KMS-11 (cell line): ENCODE measurements around the gene MX1.

ENCODE experiments used
- H2AFZ ChIP-seq: fragments of 200-600 bp; sonication (generic); 2 replicates; pipeline ENCODE4 v1.6.1; 2016; ENCODE audit warnings: antibody characterized with exemption, mixed run types, low read depth
- H3K27ac ChIP-seq: fragments of 200-600 bp; sonication (generic); 2 replicates; pipeline ENCODE4 v1.6.1; 2016; ENCODE audit warnings: mild to moderate bottlenecking, mixed run types
- H3K27me3 ChIP-seq: fragments of 200-600 bp; sonication (generic); 2 replicates; pipeline ENCODE4 v1.6.1; 2017; ENCODE audit warnings: mild to moderate bottlenecking, low read depth, mixed run types, moderate library complexity; ENCODE audit not compliant: insufficient read depth
- H3K36me3 ChIP-seq: fragments of 200-600 bp; sonication (generic); 2 replicates; pipeline ENCODE4 v1.6.1; 2017; ENCODE audit warnings: mild to moderate bottlenecking, mixed run types; ENCODE audit not compliant: insufficient read depth
- H3K4me1 ChIP-seq: fragments of 200-600 bp; sonication (generic); 2 replicates; pipeline ENCODE4 v1.6.1; 2016; ENCODE audit warnings: mild to moderate bottlenecking, low read depth, mixed run types; ENCODE audit not compliant: poor library complexity, severe bottlenecking
- H3K4me2 ChIP-seq: fragments of 200-600 bp; sonication (generic); 2 replicates; pipeline ENCODE4 v1.7.0; 2016; ENCODE audit warnings: mild to moderate bottlenecking, mixed run types
- H3K4me3 ChIP-seq: fragments of 200-600 bp; sonication (generic); IDR thresholded peaks from 2 replicates; pipeline ENCODE4 v1.6.1; 2017; ENCODE audit warnings: low read depth, low read length, mixed read lengths; ENCODE audit not compliant: insufficient read depth
- H3K79me2 ChIP-seq: fragments of 200-600 bp; sonication (generic); 2 replicates; pipeline ENCODE4 v1.6.1; 2016; ENCODE audit warnings: low read depth, mixed run types; ENCODE audit not compliant: insufficient read depth
- H3K9ac ChIP-seq: fragments of 200-600 bp; sonication (generic); 2 replicates; pipeline ENCODE4 v1.6.1; 2016; ENCODE audit warnings: mild to moderate bottlenecking, mixed run types
- H4K20me1 ChIP-seq: fragments of 200-600 bp; sonication (generic); 2 replicates; pipeline ENCODE4 v1.6.1; 2016; ENCODE audit warnings: mild to moderate bottlenecking, mixed run types; ENCODE audit not compliant: insufficient read depth
- TF ChIP-seq, protein P1 (sequence below): fragments of 200-600 bp; sonication (generic); conservative IDR thresholded peaks from 2 replicates; pipeline ENCODE4 v1.6.1; 2017; ENCODE audit warnings: low read depth, mild to moderate bottlenecking, antibody characterized with exemption, low read length, moderate library complexity, mixed read lengths

MX1 gene

DNA sequence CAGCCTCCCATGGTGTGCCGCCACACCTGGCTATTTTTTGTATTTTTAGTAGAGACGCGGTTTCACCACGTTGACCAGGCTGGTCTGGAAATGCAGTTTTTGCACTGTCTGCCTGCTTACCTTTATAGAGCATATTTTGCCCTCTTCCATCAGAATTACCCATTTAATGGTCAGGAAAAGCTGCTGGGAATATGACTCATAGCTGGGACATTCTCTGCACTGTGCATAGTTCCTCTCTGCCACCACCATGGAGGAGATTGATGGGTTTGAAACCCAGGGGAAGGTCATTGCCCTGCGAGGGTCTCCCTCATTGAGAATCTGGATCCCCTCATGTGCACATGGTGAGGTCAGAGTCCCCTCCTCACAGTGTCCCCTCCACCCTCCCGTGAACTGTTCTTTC, 32.1 kb downstream of the MX1 start:
- no peaks in the 10 kb centered on the region for H4K20me1 ChIP-seq
- H3K27me3 ChIP-seq: no peaks in the 10 kb centered on the region
- no peaks in the 10 kb centered on the region for H3K36me3 ChIP-seq
- no peak overlapping the region for H3K9ac ChIP-seq
- H3K27ac ChIP-seq: no peak overlapping the region
- TF ChIP-seq, protein P1, sequence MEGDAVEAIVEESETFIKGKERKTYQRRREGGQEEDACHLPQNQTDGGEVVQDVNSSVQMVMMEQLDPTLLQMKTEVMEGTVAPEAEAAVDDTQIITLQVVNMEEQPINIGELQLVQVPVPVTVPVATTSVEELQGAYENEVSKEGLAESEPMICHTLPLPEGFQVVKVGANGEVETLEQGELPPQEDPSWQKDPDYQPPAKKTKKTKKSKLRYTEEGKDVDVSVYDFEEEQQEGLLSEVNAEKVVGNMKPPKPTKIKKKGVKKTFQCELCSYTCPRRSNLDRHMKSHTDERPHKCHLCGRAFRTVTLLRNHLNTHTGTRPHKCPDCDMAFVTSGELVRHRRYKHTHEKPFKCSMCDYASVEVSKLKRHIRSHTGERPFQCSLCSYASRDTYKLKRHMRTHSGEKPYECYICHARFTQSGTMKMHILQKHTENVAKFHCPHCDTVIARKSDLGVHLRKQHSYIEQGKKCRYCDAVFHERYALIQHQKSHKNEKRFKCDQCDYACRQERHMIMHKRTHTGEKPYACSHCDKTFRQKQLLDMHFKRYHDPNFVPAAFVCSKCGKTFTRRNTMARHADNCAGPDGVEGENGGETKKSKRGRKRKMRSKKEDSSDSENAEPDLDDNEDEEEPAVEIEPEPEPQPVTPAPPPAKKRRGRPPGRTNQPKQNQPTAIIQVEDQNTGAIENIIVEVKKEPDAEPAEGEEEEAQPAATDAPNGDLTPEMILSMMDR: no peak
- no peaks in the 10 kb centered on the region for H3K4me1 ChIP-seq
- no peak overlapping the region for H3K4me2 ChIP-seq
- H3K79me2 ChIP-seq: no peaks in the 10 kb centered on the region
- no peak overlapping the region for H3K4me3 ChIP-seq
- no peak overlapping the region for H2AFZ ChIP-seq

DNA sequence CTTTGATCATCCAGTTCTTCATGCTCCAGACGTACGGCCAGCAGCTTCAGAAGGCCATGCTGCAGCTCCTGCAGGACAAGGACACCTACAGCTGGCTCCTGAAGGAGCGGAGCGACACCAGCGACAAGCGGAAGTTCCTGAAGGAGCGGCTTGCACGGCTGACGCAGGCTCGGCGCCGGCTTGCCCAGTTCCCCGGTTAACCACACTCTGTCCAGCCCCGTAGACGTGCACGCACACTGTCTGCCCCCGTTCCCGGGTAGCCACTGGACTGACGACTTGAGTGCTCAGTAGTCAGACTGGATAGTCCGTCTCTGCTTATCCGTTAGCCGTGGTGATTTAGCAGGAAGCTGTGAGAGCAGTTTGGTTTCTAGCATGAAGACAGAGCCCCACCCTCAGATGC, 32.5 kb downstream of the MX1 start:
- H2AFZ ChIP-seq: no peak overlapping the region
- no peaks in the 10 kb centered on the region for H4K20me1 ChIP-seq
- H3K27ac ChIP-seq: no peak overlapping the region
- no peak overlapping the region for H3K4me2 ChIP-seq
- TF ChIP-seq, protein P1: no peak
- H3K36me3 ChIP-seq: no peaks in the 10 kb centered on the region
- H3K9ac ChIP-seq: no peak overlapping the region
- no peaks in the 10 kb centered on the region for H3K4me1 ChIP-seq
- H3K27me3 ChIP-seq: no peaks in the 10 kb centered on the region
- no peaks in the 10 kb centered on the region for H3K79me2 ChIP-seq
- H3K4me3 ChIP-seq: no peak overlapping the region

DNA sequence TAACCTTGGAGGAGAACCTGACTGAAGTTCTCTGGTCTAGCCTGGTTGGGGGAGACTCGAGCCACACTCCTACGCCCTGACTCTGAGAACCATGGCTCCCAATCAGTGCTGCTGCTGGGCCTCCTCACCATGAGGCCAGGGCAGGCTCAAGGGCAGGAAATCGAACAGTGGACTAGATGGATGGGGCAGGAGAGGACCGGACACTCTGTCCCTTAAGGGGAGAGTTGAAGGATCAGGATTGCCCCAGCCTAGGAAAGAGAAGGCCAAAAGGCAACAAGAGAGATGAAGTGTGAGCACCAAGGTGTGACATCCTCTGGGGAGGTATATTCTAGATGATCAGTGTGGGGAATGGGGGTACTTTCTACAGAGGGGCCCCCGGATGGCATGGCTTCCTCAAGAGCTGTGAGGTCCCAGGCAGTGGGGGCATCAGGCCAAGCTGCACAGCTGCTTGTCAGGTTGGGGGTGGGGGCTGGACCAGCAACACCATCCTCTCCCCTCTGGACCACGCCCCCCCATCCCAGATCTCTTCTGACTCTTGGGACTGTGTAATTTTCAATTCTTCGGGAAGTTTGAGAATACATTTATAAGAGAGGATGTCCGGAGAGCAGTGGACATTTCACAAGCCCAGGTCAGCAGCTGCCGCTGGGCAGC, 34.0 kb downstream of the MX1 start:
- no peaks in the 10 kb centered on the region for H3K36me3 ChIP-seq
- no peaks in the 10 kb centered on the region for H3K4me1 ChIP-seq
- H4K20me1 ChIP-seq: no peaks in the 10 kb centered on the region
- no peak overlapping the region for H3K4me3 ChIP-seq
- H3K27ac ChIP-seq: no peak overlapping the region
- no peak overlapping the region for H3K9ac ChIP-seq
- H3K4me2 ChIP-seq: no peak overlapping the region
- no peaks in the 10 kb centered on the region for H3K27me3 ChIP-seq
- no peak overlapping the region for H2AFZ ChIP-seq
- H3K79me2 ChIP-seq: no peaks in the 10 kb centered on the region
- TF ChIP-seq, protein P1: no peak

DNA sequence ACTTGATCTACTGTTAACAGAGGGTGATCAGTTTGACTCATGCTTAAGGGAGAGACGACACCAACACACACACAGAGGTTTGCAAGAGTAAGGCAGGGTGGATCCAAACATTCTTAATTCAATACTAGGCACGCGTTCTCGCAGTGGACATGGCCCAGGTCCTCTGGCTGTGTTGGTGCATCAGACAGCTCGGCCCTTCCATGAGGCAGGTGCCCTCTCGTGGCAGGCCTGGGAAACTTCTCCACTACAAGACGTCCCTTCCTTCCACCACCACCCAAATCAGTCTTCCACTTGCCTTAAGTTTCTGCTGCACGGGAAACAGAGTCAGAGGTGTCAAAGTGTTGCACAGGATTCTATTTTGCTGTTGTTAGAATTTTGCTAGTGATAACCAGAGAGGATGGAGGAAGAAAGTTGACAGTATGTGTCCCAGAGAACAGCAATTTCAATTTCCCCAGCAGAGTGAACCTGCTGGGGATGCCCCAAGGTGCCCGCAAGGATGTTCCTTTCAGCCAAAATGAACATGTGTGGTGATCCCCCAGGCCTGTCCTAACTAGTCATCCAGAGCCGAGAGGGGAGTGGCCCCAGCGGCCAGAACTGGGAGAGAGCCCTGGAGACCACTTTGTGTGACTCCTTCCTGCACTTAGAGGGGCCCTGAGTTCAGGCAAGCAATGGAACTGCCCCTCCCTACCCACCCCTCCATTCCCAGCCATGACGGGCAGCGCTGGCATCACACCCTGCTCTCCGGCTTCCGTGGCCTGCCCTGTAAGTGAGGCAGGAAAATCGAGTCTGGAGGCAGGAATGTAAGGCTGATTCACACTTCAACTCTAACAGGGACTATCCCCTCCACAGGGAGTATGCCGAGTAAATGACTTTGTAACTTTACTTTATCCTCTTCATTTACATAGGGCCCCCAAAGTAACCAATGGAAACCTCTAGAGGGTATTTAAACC, 34.8 kb downstream of the MX1 start:
- Histone ChIP-seq H3K27me3 (no peaks in the 10 kb centered on the region), H2AFZ (no peak overlapping the region), H3K79me2 (no peaks in the 10 kb centered on the region), H3K9ac (no peak overlapping the region), H3K27ac (no peak overlapping the region), H3K4me3 (no peak overlapping the region), H3K36me3 (no peaks in the 10 kb centered on the region), H3K4me2 (no peak overlapping the region), H4K20me1 (no peaks in the 10 kb centered on the region), H3K4me1 (no peaks in the 10 kb centered on the region)
- TF ChIP-seq, protein P1: peak; percentile 64
